BLaER1 (cell line): Measurements from ENCODE around the gene RGS8.
"Not testable (repeated sequence)": the region's sequence is repeated elsewhere in the genome, so short reads cannot be mapped to it uniquely, and the experiment has no call there.

Experiments
- H3K27ac ChIP-seq: shearing (Covaris generic); formaldehyde crosslinking; 2 replicates; pipeline ENCODE4 v1.8.1; 2022
- H3K27me3 ChIP-seq: shearing (Covaris generic); formaldehyde crosslinking; 2 replicates; pipeline ENCODE4 v1.8.1; 2022
- H3K36me3 ChIP-seq: shearing (Covaris generic); formaldehyde crosslinking; 2 replicates; pipeline ENCODE4 v1.8.1; 2022
- H3K4me1 ChIP-seq: shearing (Covaris generic); formaldehyde crosslinking; 2 replicates; pipeline ENCODE4 v1.8.1; 2022
- H3K4me2 ChIP-seq: shearing (Covaris generic); formaldehyde crosslinking; 2 replicates; pipeline ENCODE4 v1.8.1; 2022
- H3K4me3 ChIP-seq: shearing (Covaris generic); formaldehyde crosslinking; 2 replicates; pipeline ENCODE4 v1.8.1; 2022
- H3K9ac ChIP-seq: shearing (Covaris generic); formaldehyde crosslinking; 2 replicates; pipeline ENCODE4 v1.8.1; 2022
- H3K9me3 ChIP-seq: shearing (Covaris generic); formaldehyde crosslinking; 2 replicates; pipeline ENCODE4 v1.8.1; 2022
- H4K20me1 ChIP-seq: shearing (Covaris generic); formaldehyde crosslinking; 2 replicates; pipeline ENCODE4 v1.8.1; 2022
- Cebpa-rat ChIP-seq: shearing (Covaris generic); IDR thresholded peaks from 2 replicates; pipeline ENCODE4 v1.8.1; 2022

Gene RGS8

DNA sequence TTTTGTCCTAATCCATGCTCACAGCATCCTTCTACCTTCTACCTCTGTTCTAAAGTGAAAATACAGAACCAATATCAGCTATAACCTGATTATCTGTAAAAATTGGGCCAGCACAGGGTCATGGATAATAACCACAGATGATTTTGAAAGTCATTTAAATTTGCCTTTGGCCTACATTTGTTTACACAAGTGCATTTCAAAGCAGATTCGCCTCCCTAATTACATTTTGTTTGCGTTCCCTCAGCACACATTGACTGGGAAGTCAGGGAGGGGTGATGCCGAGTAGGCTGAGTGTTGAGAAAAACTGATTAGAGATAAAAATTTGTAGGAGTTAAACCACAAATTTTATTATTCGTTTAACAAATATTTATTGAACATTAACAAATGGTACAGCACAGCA, 19.2 kb upstream of the RGS8 start:
- no peak for TF ChIP-seq Cebpa-rat
- Histone ChIP-seq H3K4me3 (no peak overlapping the region), H3K4me1 (no peaks in the 10 kb centered on the region), H3K9ac (no peak overlapping the region), H3K4me2 (no peak overlapping the region), H3K9me3 (no peaks in the 10 kb centered on the region), H3K27me3 (no peaks in the 10 kb centered on the region), H4K20me1 (no peaks in the 10 kb centered on the region), H3K36me3 (no peaks in the 10 kb centered on the region), H3K27ac (no peak overlapping the region)

DNA sequence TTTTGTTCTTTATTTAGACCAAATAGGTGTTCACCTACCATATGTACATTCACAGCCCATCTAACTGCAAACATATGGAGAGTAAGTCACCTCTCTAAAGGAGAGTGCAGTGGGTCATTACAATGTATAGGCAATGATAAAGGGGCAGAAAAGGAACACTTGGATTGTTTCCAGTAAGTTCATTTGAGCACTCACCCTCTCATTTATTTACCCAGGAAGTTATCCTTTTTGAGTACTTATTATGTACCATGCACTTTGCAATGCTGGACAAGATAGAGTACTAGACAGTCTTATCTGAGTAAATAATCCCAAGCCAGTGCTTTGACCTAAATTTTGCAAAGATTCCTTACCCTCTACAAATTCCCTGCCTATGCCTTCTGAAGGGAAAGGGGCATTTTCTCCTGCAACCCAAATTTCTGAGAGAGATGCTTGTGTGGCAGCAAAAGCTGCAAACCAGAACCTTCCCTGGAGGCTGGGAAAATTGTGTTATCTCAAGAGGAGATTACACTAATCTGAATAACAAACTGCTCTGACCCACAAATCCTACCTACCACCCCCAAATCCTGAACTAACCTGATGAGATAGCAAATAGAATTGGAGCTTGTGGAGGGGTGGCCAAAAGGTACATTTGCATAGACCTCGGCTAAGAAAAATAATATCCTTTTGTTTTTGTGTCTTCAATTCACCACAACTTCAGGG, 18.6 kb upstream of the RGS8 start:
- Histone ChIP-seq H3K27ac (no peak overlapping the region), H3K27me3 (no peaks in the 10 kb centered on the region), H4K20me1 (no peaks in the 10 kb centered on the region), H3K4me3 (no peak overlapping the region), H3K36me3 (no peaks in the 10 kb centered on the region), H3K9ac (no peak overlapping the region), H3K4me2 (no peak overlapping the region), H3K4me1 (no peaks in the 10 kb centered on the region), H3K9me3 (no peaks in the 10 kb centered on the region)
- TF ChIP-seq Cebpa-rat = no peak

DNA sequence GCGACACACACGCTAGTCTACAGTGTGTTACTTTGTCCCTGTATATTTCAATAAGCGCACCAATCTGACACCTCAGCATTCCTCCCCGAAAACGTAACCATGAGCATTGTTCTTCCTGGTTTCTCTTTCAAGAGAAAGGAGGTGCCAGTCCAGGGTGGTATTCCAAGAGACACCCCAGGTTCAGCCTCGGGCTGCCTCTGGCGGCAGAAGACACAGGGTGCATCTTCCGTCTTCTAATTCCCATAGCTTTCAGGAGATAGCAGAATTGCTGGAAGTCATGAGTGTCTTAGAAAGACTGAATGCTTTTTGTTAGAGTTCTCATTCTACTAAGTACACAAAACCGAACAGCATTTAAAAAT, 15.9 kb upstream of the RGS8 start:
- H3K4me3 ChIP-seq = no peak overlapping the region
- no peaks in the 10 kb centered on the region for H3K4me1 ChIP-seq
- H3K27me3 ChIP-seq = no peaks in the 10 kb centered on the region
- no peak overlapping the region for H3K9ac ChIP-seq
- TF ChIP-seq Cebpa-rat = no peak
- no peaks in the 10 kb centered on the region for H3K36me3 ChIP-seq
- no peaks in the 10 kb centered on the region for H4K20me1 ChIP-seq
- no peaks in the 10 kb centered on the region for H3K9me3 ChIP-seq
- H3K4me2 ChIP-seq = no peak overlapping the region
- H3K27ac ChIP-seq = no peak overlapping the region

DNA sequence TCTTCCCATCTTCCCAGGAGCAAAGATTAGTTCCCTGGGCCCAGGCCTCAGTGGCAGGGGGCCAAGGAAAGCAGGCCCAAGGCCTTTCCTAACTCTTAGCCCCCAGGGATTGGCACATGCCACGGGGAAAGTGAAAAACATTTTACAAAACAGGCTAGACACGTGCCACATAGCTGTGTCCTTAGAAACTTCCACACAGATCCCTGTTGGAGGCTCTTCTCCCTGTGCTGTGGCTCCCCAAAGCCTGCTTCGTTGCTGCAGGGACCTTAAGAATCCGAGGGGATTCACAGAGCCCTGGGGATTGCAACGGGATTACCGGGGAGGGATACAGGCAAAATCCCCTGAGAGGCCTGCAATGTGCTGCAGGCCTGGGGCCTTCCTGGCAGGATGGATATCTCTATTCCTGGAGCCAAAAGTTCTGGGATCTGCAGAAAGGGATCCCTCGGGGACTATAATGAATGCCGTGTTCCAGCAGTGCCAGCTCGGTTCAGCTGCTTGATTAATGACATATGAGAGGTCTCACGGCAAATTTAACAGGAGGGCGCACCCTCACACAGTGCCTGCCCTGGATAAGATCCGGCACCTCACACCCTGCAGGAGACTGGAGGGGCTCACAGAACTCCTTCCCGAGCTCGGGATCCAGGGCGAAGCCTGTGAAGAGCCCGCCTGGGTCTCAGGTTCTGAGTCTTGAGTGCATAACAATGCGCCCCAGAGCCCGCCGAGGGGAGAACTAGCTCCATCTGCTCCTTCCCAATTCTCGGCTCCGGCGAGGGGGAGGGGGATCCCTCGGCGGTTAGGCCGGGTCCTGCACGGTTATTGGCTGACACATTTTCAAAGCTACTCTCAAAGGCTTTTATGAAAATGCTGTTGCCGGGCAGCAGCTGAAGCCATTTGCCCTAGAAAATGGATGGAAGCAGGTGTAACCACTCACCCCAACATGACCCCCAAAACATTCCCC, 15.3 kb upstream of the RGS8 start:
- Histone ChIP-seq H3K36me3 (no peaks in the 10 kb centered on the region), H3K4me3 (no peak overlapping the region), H3K9me3 (no peaks in the 10 kb centered on the region), H3K27me3 (no peaks in the 10 kb centered on the region), H3K4me2 (no peak overlapping the region), H3K4me1 (no peaks in the 10 kb centered on the region), H4K20me1 (no peaks in the 10 kb centered on the region), H3K27ac (no peak overlapping the region), H3K9ac (no peak overlapping the region)
- no peak for TF ChIP-seq Cebpa-rat

DNA sequence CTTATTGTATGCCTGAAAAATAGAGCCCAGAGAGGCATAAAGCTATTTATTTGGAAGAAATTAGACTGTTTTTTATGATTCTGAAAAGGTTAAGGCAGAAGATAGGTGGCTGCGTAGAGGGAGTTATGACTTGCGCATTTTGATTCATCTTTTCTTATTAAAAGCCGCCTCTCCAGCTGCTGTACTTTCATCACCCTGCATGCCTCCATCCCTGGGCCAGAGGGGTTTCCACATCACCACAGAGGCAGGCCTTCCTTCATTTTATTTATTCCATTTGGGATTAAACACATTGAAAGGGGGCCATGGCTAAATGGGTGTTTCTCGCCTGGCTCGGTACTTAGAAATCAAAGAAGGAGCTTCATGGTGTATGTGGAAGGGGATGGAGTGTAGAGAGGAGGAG, 14.6 kb upstream of the RGS8 start:
- no peak overlapping the region for H3K9ac ChIP-seq
- H3K4me1 ChIP-seq = no peaks in the 10 kb centered on the region

DNA sequence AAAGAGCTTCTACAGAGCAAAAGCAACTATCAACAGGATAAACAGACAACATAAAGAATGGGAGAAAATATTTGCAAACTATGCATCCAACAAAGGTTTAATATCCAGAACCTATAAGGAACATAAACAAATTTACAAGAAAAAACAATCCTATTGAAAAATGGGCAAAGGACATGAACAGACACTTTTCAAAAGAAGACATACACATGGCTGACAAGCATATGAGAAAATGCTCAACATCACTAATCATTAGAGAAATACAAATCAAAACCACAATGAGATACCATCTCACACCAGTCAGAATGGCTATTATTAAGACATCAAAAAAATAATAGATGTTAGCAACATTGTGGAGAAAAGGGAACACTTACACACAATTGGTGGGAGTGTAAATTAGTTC, 8.8 kb upstream of the RGS8 start:
- not testable (repeated sequence) for H3K36me3 ChIP-seq, H3K4me3 ChIP-seq, H4K20me1 ChIP-seq, H3K9ac ChIP-seq, H3K4me2 ChIP-seq, H3K4me1 ChIP-seq, H3K27me3 ChIP-seq, H3K27ac ChIP-seq
- peaks cover 32% of the 10 kb centered on the region for H3K9me3 ChIP-seq

More for the DNA sequence above, 14.6 kb upstream of the RGS8 start:
- Histone ChIP-seq H4K20me1 (no peaks in the 10 kb centered on the region), H3K27me3 (no peaks in the 10 kb centered on the region), H3K9me3 (peaks cover 6% of the 10 kb centered on the region; the same call in 1 of the 2 replicates), H3K36me3 (no peaks in the 10 kb centered on the region), H3K27ac (no peak overlapping the region), H3K4me2 (no peak overlapping the region), H3K4me3 (no peak overlapping the region)
- no peak for TF ChIP-seq Cebpa-rat

DNA sequence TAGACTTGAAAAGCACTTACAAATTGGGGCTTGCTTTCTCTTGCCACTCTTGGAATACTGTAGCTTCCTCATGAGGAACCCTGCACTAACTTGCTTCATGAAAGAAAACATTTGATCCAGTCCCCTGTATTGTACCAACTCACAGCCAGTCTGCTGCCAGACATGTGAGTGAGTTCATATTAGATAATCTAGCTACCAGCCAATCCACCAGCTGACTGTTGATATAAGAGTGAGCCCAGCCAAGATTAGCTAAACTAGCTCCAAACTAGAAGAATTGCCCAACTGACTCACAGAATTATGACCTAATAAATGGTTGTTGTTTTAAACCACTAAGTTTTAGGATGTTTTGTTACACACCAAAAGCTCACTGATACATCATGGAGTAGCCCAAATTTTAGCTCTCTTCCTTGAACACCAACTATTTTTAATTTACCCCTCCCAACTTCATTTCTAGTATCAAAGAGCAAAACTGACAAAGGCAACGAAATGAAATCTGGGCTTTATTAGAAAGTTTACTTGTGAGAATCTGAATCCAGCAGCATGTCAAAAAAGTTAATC, 6.6 kb upstream of the RGS8 start:
- H3K36me3 ChIP-seq = no peaks in the 10 kb centered on the region
- H3K27ac ChIP-seq = no peak overlapping the region
- H3K9ac ChIP-seq = no peak overlapping the region
- no peaks in the 10 kb centered on the region for H3K4me1 ChIP-seq
- H3K4me2 ChIP-seq = no peak overlapping the region
- H4K20me1 ChIP-seq = no peaks in the 10 kb centered on the region
- H3K9me3 ChIP-seq = peaks cover 32% of the 10 kb centered on the region
- TF ChIP-seq Cebpa-rat = no peak
- no peaks in the 10 kb centered on the region for H3K27me3 ChIP-seq
- no peak overlapping the region for H3K4me3 ChIP-seq

DNA sequence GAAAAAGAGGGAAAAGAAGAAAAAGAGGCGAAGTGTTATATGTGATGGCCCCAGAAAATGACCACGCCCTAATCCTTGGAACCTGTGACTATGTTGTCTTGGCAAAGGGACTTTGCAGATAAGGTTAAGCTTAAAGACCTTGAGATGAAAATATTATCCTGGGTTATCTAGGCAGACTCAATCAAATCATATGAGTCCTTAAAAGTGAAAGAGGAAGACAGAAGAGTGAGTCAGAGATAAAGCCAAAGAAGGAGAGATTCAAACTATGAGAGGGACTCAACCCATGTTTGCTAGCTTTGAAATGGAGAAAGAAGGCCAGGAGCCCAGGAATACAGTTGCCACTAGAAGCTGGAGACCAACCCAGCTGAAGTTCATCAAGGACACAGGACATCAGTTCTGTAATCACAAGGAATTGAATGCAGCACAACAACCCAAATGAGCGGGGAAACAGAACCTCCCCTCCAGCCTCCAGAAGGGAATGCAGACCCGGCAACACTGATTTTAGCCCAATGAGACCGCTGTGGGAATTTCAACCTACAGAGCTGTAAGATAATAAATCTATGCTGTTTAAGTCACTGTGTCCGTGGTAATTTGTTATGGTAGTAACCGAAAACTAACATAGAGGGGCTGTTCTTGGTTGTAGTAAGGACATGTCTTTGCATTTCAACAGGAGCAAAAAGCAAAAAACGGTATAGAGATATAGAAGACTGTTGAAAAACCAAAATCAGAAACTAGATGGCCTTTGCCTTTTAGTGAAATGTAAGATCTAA, 4.2 kb upstream of the RGS8 start:
- Histone ChIP-seq H3K36me3 (no peaks in the 10 kb centered on the region), H3K4me2 (no peak overlapping the region), H3K27ac (no peak overlapping the region), H3K27me3 (no peaks in the 10 kb centered on the region), H3K4me1 (peaks cover 10% of the 10 kb centered on the region), H4K20me1 (no peaks in the 10 kb centered on the region), H3K4me3 (no peak overlapping the region), H3K9me3 (peaks cover 23% of the 10 kb centered on the region), H3K9ac (no peak overlapping the region)
- no peak for TF ChIP-seq Cebpa-rat

DNA sequence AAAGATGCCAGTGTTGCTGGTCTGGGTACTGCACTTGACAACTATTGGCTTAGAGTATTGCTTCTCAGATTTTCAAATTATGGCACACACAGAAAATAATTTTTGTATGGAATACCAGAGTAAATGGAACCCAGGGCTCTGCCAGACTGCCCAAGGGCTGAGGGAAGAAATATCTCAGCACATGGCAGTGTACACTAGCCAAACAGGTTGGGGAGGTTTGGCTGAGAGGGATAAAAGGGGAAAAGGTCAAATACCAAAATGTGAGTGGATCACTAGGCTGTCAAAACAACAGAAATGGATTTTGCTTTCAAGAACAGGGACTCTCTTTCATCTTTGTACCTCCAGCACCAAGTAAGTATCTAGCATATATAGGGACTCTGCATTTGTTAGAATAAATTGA, 3.0 kb upstream of the RGS8 start:
- TF ChIP-seq Cebpa-rat = no peak
- H4K20me1 ChIP-seq = no peaks in the 10 kb centered on the region
- H3K36me3 ChIP-seq = no peaks in the 10 kb centered on the region
- H3K4me2 ChIP-seq = no peak overlapping the region
- H3K4me1 ChIP-seq = peaks cover 10% of the 10 kb centered on the region
- peaks cover 11% of the 10 kb centered on the region for H3K9me3 ChIP-seq
- H3K27ac ChIP-seq = no peak overlapping the region
- no peak overlapping the region for H3K9ac ChIP-seq
- no peak overlapping the region for H3K4me3 ChIP-seq
- H3K27me3 ChIP-seq = no peaks in the 10 kb centered on the region

DNA sequence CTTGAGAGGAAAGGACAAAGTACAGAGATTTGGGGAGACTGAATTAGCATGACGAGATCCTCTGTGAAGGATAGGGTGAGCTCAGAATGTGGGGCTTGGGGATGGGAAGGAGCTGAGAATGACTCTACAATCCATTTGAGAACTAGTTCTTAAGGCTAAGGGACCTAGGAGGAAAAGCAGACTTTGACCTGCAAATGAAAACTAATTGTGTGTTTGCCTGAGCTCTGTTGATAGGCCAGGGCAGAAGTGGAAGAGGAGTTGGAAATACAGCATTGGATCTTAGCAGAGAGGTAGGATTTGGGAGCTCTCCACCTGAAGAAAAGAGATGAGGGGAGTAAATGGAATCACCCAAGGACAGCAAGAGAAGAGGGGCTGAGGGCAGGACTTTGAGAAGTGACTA, 2.1 kb upstream of the RGS8 start:
- Histone ChIP-seq H3K4me1 (peaks cover 10% of the 10 kb centered on the region), H3K27ac (no peak overlapping the region), H3K36me3 (no peaks in the 10 kb centered on the region), H3K4me3 (no peak overlapping the region), H3K9me3 (peaks cover 4% of the 10 kb centered on the region), H4K20me1 (no peaks in the 10 kb centered on the region), H3K9ac (no peak overlapping the region), H3K27me3 (no peaks in the 10 kb centered on the region), H3K4me2 (no peak overlapping the region)
- no peak for TF ChIP-seq Cebpa-rat
